Stomach (tissue), 9 donors: ENCODE measurements around the gene MCM7. TPM values are rescaled to one million over a fixed set of nuclear protein-coding genes. Genes with fewer than 3 reads are reported as not detected.

Experiments used
- DNase-seq, 2 donors: peaks; one replicate each; pipeline versions ENCODE4 v3.0.0 to v3.0.0-alpha.2; 2013 to 2019
- H3K27ac ChIP-seq, 5 donors: fragments of 200-600 bp in 4 of 5; sonication (generic) in 4 of 5; one replicate each; pipeline ENCODE4 v1.5.1; 2013 to 2019; ENCODE audit warnings: mild to moderate bottlenecking in 1 of 5, moderate library complexity in 1 of 5
- H3K27me3 ChIP-seq, 3 donors: fragments of 200-600 bp; sonication (generic); one replicate each; pipeline ENCODE4 v1.5.1; 2017 to 2019; ENCODE audit warnings: mixed run types in 1 of 3
- H3K36me3 ChIP-seq, 4 donors: fragments of 200-600 bp; sonication (generic); 1 replicate in 3 of 4; 2 replicates in 1 of 4; pipeline ENCODE4 v1.5.1; 2016 to 2019
- H3K4me1 ChIP-seq, 4 donors: fragments of 200-600 bp; sonication (generic); one replicate each; pipeline ENCODE4 v1.5.1; 2016 to 2019
- H3K4me3 ChIP-seq, 4 donors: fragments of 200-600 bp; sonication (generic) in 3 of 4; one replicate each; pipeline ENCODE4 v1.5.1; 2016 to 2019; ENCODE audit warnings: mild to moderate bottlenecking in 1 of 4
- H3K9me3 ChIP-seq, 4 donors: fragments of 200-600 bp; sonication (generic); one replicate each; pipeline ENCODE4 v1.5.1; 2016 to 2019
- CTCF ChIP-seq, 7 experiments: fragments of 450-650 bp in 4 of 7; fragments of 200-600 bp in 3 of 7; sonication (generic) in 3 of 7; IDR thresholded peaks; one replicate each; pipeline ENCODE4 v1.5.1; 2016 to 2019; ENCODE audit warnings: antibody characterized with exemption in 7 of 7, control low read depth in 2 of 7, mild to moderate bottlenecking in 1 of 7
- EP300 ChIP-seq: sonication (generic); formaldehyde crosslinking; IDR thresholded peaks from one replicate; pipeline ENCODE4 v1.6.1; 2017; ENCODE audit warnings: antibody characterized with exemption
- POLR2A ChIP-seq, 4 donors: fragments of 450-650 bp; IDR thresholded peaks; one replicate each; pipeline ENCODE4 v1.6.1; 2016; ENCODE audit warnings: antibody characterized with exemption in 4 of 4, control low read depth in 2 of 4, mild to moderate bottlenecking in 1 of 4, moderate library complexity in 1 of 4
- POLR2AphosphoS5 ChIP-seq, 3 donors: sonication (generic); formaldehyde crosslinking; IDR thresholded peaks; one replicate each; pipeline ENCODE4 v1.6.1; 2016; ENCODE audit warnings: antibody characterized with exemption in 3 of 3
- WGBS, 5 donors: extraction: QIAGEN DNeasy Blood & Tissue Kit in 3 of 5; methylation state at CpG; one replicate each; pipeline versions ENCODE4 v1.1.5 to v1.1.7; 2013 to 2018; 5-methylcytosine and 5-hydroxymethylcytosine counted together
- intact Hi-C: fragments of 100-400 bp; cut with DNase I; formaldehyde crosslinking; loops from one replicate; pipeline ENCODE4 v1.15.1; 2023; ENCODE audit warnings: low total_unique reads
- polyA plus RNA-seq, 3 donors: library from polyadenylated mRNA; stranded (reverse); fragments of 200-250 nt; gene quantifications; one replicate each; pipeline ENCODE4 v1.2.3, GENCODE V29; 2013
- total RNA-seq, 5 donors: library from RNA; depleted of rRNA; stranded (reverse); fragments of >200 nt; gene quantifications; one replicate each; pipeline versions ENCODE4 v1.1.0 to v1.2.3, GENCODE V29; 2014 to 2016
- donor health status: healthy with polysubstance abuse.
- donor health status: Bipolar disorder and iron deficiency.
- donor health status: healthy.

The MCM7 gene
- total and polyA plus RNA-seq, 8 donors = 39.6 to 104 (median 50.5) TPM

GRCh38 chr7:100066953-100067352, 34.2 kb downstream of the MCM7 start:
- TF ChIP-seq CTCF (IDR thresholded peaks at IDR 0.05) = no peak
- no peak for TF ChIP-seq EP300
- Histone ChIP-seq H3K9me3 (peaks cover 10 to 23% (median 20%) of the 10 kb centered on the region in 4 donors), H3K27ac (no peak overlapping the region), H3K4me3 (no peak overlapping the region), H3K4me1 (peaks cover 11 to 20% (median 13%) of the 10 kb centered on the region in 4 donors), H3K27me3 (no peaks in the 10 kb centered on the region), H3K36me3 (peaks cover 43 to 94% (median 88%) of the 10 kb centered on the region in 4 donors)
- 87 to 92% (median 89%) methylated on average over 7 of the region's 7 CpGs for WGBS, 5 donors
- intact Hi-C loops = no loop called here
- no peak for DNase-seq

- Histone ChIP-seq H3K9me3 (peaks cover 0 to 10% (median 7%) of the 10 kb centered on the region in 4 donors), H3K4me3 (no peak overlapping the region), H3K4me1 (peaks cover 11 to 20% (median 13%) of the 10 kb centered on the region in 4 donors), H3K36me3 (peaks cover 33 to 94% (median 88%) of the 10 kb centered on the region in 4 donors), H3K27ac (peak overlapping the region in 4 of 5 donors; percentile 46 to 74 (median 52)), H3K27me3 (no peaks in the 10 kb centered on the region)
- peak in 1 of 2 donors; percentile 78 for DNase-seq
- no peak for TF ChIP-seq CTCF (IDR thresholded peaks at IDR 0.05)
- TF ChIP-seq POLR2AphosphoS5 (IDR thresholded peaks at IDR 0.05) = peak; percentile 41 to 72 (median 69)
- WGBS, 5 donors = 35 to 54% (median 43%) methylated on average over 8 of the region's 8 CpGs
- intact Hi-C loops = no loop called here
Measured at GRCh38 chr7:100065452-100066186, 35.6 kb downstream of the MCM7 start.

GRCh38 chr7:100064162-100064561, 37.0 kb downstream of the MCM7 start:
- Histone ChIP-seq H3K4me1 (peaks cover 11 to 20% (median 13%) of the 10 kb centered on the region in 4 donors), H3K36me3 (peaks cover 37 to 94% (median 88%) of the 10 kb centered on the region in 4 donors), H3K27me3 (no peaks in the 10 kb centered on the region), H3K27ac (no peak overlapping the region), H3K9me3 (no peaks in the 10 kb centered on the region), H3K4me3 (no peak overlapping the region)
- whole genome bisulfite sequencing, 5 donors = 83 to 94% (median 90%) methylated on average over 8 to 9 of the region's 9 CpGs
- intact Hi-C loops = no loop called here
- no peak for DNase-seq
- TF ChIP-seq POLR2AphosphoS5 (IDR thresholded peaks at IDR 0.05) (no peak), POLR2A (IDR thresholded peaks at IDR 0.05) (no peak), EP300 (no peak), CTCF (IDR thresholded peaks at IDR 0.05) (no peak)

GRCh38 chr7:100063376-100063775, 37.8 kb downstream of the MCM7 start:
- DNase-seq = no peak
- intact Hi-C loops = no loop called here
- no peak for TF ChIP-seq POLR2AphosphoS5 (IDR thresholded peaks at IDR 0.05)
- TF ChIP-seq CTCF (IDR thresholded peaks at IDR 0.05) = no peak
- no peak for TF ChIP-seq EP300
- no peak for TF ChIP-seq POLR2A (IDR thresholded peaks at IDR 0.05)
- H3K9me3 ChIP-seq = no peaks in the 10 kb centered on the region
- peaks cover 44 to 94% (median 88%) of the 10 kb centered on the region in 4 donors for H3K36me3 ChIP-seq
- no peak overlapping the region for H3K27ac ChIP-seq
- WGBS, 5 donors = 90 to 95% (median 94%) methylated on average over 4 of the region's 4 CpGs
- H3K4me1 ChIP-seq = peaks cover 11 to 20% (median 13%) of the 10 kb centered on the region in 4 donors
- no peaks in the 10 kb centered on the region for H3K27me3 ChIP-seq
- no peak overlapping the region for H3K4me3 ChIP-seq
